CD4-positive, alpha-beta T cell (primary cell): ENCODE data around the gene OTOGL. TPM values are rescaled to one million over a fixed set of nuclear protein-coding genes. Genes with fewer than 3 reads are reported as not detected.

Experiments used
- ATAC-seq: fragments of 200-7000 bp; cut with Tn5 transposase; one replicate; pipeline ENCODE4 v1.10.0; 2022; ENCODE audit warnings: mild to moderate bottlenecking; ENCODE audit not compliant: poor library complexity
- CTCF ChIA-PET: fragments of 350-600 bp; sonication (Branson Sonifier 250); formaldehyde crosslinking; loops from one replicate; lab custom pipeline; 2021; ENCODE audit warnings: antibody characterized with exemption, inconsistent platforms; lab: Charles Lee
- POLR2A ChIA-PET: fragments of 350-600 bp; sonication (Branson Sonifier 250); formaldehyde crosslinking; loops from one replicate; lab custom pipeline; 2021; ENCODE audit warnings: antibody characterized with exemption, inconsistent platforms; lab: Charles Lee
- DNase-seq, 14 experiments: peaks; one replicate each; pipeline ENCODE4 v3.0.0-alpha.2; 2013 to 2020; ENCODE audit warnings: mixed read lengths in 2 of 14
- H3K27ac ChIP-seq, 2 donors: one replicate each; pipeline versions ENCODE4 v1.5.1 to v1.7.0; 2013; ENCODE audit warnings: low read length in 2 of 2, low read depth in 1 of 2, mild to moderate bottlenecking in 1 of 2
- H3K27me3 ChIP-seq, 2 experiments: 1 replicate in 1 of 2; 2 replicates in 1 of 2; pipeline versions ENCODE4 v1.6.1 to v1.7.0; 2013; ENCODE audit warnings: low read length in 2 of 2, control low read depth in 1 of 2, mild to moderate bottlenecking in 1 of 2, moderate library complexity in 1 of 2; ENCODE audit not compliant: insufficient read depth in 2 of 2, control insufficient read depth in 1 of 2
- H3K36me3 ChIP-seq: one replicate; pipeline ENCODE4 v1.6.1; 2013; ENCODE audit warnings: low read length, control low read depth; ENCODE audit not compliant: insufficient read depth
- H3K4me1 ChIP-seq: one replicate; pipeline ENCODE4 v1.6.1; 2013; ENCODE audit warnings: low read length, control low read depth; ENCODE audit not compliant: insufficient read depth
- H3K4me3 ChIP-seq: one replicate; pipeline ENCODE4 v1.5.1; 2013; ENCODE audit warnings: mild to moderate bottlenecking, low read length, moderate library complexity
- H3K9me3 ChIP-seq, 2 experiments: 1 replicate in 1 of 2; 2 replicates in 1 of 2; pipeline versions ENCODE4 v1.6.1 to v1.7.0; 2013; ENCODE audit warnings: low read length in 2 of 2, mild to moderate bottlenecking in 2 of 2, control low read depth in 1 of 2, moderate library complexity in 1 of 2; ENCODE audit not compliant: control insufficient read depth in 1 of 2, insufficient read depth in 1 of 2
- H3K27ac Mint-ChIP-seq: one replicate; pipeline ENCODE4 v1.8.0; 2020; ENCODE audit warnings: mixed read lengths
- H3K27me3 Mint-ChIP-seq: one replicate; pipeline ENCODE4 v1.8.0; 2021; ENCODE audit warnings: mixed read lengths
- H3K36me3 Mint-ChIP-seq: one replicate; pipeline ENCODE4 v1.8.0; 2021; ENCODE audit warnings: low read depth, mixed read lengths
- H3K4me1 Mint-ChIP-seq: one replicate; pipeline ENCODE4 v1.8.0; 2021; ENCODE audit warnings: low read depth, mixed read lengths
- H3K4me3 Mint-ChIP-seq: one replicate; pipeline ENCODE4 v1.8.0; 2020; ENCODE audit warnings: mild to moderate bottlenecking, mixed read lengths
- H3K9me3 Mint-ChIP-seq: one replicate; pipeline ENCODE4 v1.8.0; 2020; ENCODE audit warnings: mixed read lengths
- intact Hi-C, 2 experiments: fragments of 100-400 bp; cut with DNase I in 1 of 2; cut with micrococcal nuclease in 1 of 2; formaldehyde crosslinking; loops; one replicate each; pipeline versions ENCODE4 v1.15.1 to v1.9.0; 2023 to 2025; cut with DNase I, micrococcal nuclease
- total RNA-seq, 174 experiments: library from RNA in 2 of 174; stranded (reverse) in 2 of 174; gene quantifications; one replicate each; pipeline ENCODE4 v1.2.3 and lab custom pipeline; 2021 to 2026
- TF ChIP-seq, protein P1 (sequence below): fragments of 200-600 bp; IDR thresholded peaks from one replicate; pipeline ENCODE4 v1.8.0; 2022; ENCODE audit warnings: antibody characterized with exemption, mild to moderate bottlenecking

Gene OTOGL
- total RNA-seq, 2 experiments from 2014 or later, result not detected

DNA sequence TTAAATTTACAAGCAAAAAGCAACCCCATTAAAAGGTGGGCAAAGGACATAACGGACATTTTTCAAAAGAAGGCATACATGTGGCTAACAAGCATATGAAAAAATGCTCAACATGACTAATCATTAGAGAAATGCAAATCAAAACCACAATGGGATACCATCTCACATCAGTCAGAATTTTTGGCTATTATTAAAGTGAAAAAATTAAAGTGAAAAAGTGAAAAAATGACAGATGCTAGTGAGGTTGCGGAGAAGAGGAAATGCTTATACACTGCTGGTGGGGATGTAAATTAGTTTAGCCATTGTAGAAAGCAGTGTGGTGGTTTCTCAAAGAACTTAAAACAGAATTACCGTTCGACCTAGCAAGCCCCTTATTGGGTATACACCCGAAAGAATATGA is 7.9 kb downstream of the OTOGL start:
- Histone ChIP-seq H3K4me1 (no peaks in the 10 kb centered on the region), H3K9me3 (no peaks in the 10 kb centered on the region), H3K27ac (no peak overlapping the region), H3K4me3 (no peak overlapping the region), H3K36me3 (no peaks in the 10 kb centered on the region), H3K27me3 (no peaks in the 10 kb centered on the region)
- Mint-ChIP-seq H3K9me3 (no peaks in the 10 kb centered on the region), H3K36me3 (no peaks in the 10 kb centered on the region), H3K27me3 (no peaks in the 10 kb centered on the region), H3K4me1 (no peaks in the 10 kb centered on the region), H3K4me3 (no peak overlapping the region), H3K27ac (no peak overlapping the region)
- POLR2A ChIA-PET, result no interaction called here
- intact Hi-C loops, result no loop called here
- no peak for DNase-seq
- TF ChIP-seq, protein P1, sequence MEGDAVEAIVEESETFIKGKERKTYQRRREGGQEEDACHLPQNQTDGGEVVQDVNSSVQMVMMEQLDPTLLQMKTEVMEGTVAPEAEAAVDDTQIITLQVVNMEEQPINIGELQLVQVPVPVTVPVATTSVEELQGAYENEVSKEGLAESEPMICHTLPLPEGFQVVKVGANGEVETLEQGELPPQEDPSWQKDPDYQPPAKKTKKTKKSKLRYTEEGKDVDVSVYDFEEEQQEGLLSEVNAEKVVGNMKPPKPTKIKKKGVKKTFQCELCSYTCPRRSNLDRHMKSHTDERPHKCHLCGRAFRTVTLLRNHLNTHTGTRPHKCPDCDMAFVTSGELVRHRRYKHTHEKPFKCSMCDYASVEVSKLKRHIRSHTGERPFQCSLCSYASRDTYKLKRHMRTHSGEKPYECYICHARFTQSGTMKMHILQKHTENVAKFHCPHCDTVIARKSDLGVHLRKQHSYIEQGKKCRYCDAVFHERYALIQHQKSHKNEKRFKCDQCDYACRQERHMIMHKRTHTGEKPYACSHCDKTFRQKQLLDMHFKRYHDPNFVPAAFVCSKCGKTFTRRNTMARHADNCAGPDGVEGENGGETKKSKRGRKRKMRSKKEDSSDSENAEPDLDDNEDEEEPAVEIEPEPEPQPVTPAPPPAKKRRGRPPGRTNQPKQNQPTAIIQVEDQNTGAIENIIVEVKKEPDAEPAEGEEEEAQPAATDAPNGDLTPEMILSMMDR, result no peak
- CTCF ChIA-PET, result no interaction called here
- no peak for ATAC-seq

DNA sequence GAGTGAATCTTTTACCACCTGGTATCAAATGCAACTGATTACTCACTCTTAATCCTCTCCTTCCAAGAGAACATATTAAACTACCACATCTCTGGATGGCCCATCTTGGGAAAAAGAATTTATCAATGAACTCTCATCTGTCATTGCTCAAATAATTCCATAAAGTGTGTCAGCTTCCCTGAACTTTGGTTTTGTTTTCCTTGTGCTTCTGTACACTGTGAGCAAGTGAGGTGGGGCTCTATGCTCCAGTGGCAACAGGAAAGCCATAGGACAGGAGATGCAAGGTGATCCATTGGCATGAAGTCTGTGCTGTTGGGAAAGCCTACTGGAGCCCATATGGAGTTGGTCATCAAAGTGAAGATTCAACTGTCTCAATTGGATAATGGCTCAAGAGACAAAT is 17.4 kb downstream of the OTOGL start:
- Mint-ChIP-seq H3K9me3 (peaks cover 7% of the 10 kb centered on the region), H3K4me3 (no peak overlapping the region), H3K4me1 (no peaks in the 10 kb centered on the region), H3K36me3 (no peaks in the 10 kb centered on the region), H3K27me3 (peaks cover 5% of the 10 kb centered on the region), H3K27ac (no peak overlapping the region)
- Histone ChIP-seq H3K27me3 (no peaks in the 10 kb centered on the region), H3K4me3 (no peak overlapping the region), H3K36me3 (no peaks in the 10 kb centered on the region), H3K9me3 (no peaks in the 10 kb centered on the region), H3K4me1 (no peaks in the 10 kb centered on the region), H3K27ac (no peak overlapping the region)
- ATAC-seq (no peak), DNase-seq (no peak)
- ChIA-PET CTCF (no interaction called here), POLR2A (no interaction called here)
- intact Hi-C loops, result no loop called here
- TF ChIP-seq, protein P1, result no peak

- Mint-ChIP-seq H3K27me3 (peaks cover 5% of the 10 kb centered on the region), H3K36me3 (no peaks in the 10 kb centered on the region), H3K4me3 (no peak overlapping the region), H3K9me3 (no peaks in the 10 kb centered on the region), H3K27ac (no peak overlapping the region), H3K4me1 (no peaks in the 10 kb centered on the region)
- intact Hi-C loops, result no loop called here
- DNase-seq (no peak), ATAC-seq (no peak)
- H3K4me3 ChIP-seq, result no peak overlapping the region
- no peaks in the 10 kb centered on the region for H3K9me3 ChIP-seq
- POLR2A ChIA-PET, result no interaction called here
- TF ChIP-seq, protein P1, result no peak
- H3K36me3 ChIP-seq, result no peaks in the 10 kb centered on the region
- H3K27me3 ChIP-seq, result no peaks in the 10 kb centered on the region
- no peaks in the 10 kb centered on the region for H3K4me1 ChIP-seq
- H3K27ac ChIP-seq, result no peak overlapping the region
- CTCF ChIA-PET, result no interaction called here
Observed at GRCh38 chr12:80118565-80119324, 19.4 kb downstream of the OTOGL start.
